ENCODE data around the gene SMYD5.
A peak's percentile ranks its signal among the peaks of the same experiment; 100 is the strongest.

Gene SMYD5

GRCh38 chr2:73208258-73208657, 5.8 kb upstream of the SMYD5 start:
- DNase-seq, result no peak

DNA sequence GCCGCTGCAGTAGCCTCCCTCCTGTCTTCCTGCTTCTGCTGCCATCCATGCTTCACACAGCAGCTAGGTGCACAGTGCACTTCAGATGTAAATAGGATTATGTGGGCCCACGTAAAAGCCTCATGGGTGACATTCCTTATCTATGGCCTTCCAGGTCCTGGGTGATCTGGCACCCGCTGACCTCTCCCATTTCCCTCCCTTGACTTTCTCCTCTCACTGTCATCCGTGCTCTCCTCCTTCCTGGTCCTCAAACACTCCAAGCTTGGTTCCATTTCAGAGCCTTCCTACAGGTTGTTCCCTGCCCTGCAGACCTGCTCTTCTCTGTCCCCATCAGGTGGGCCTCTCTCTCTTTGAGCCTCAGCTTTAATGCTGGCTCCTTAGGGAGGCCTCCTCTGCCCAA, 4.0 kb upstream of the SMYD5 start:
- no peak for DNase-seq

DNA sequence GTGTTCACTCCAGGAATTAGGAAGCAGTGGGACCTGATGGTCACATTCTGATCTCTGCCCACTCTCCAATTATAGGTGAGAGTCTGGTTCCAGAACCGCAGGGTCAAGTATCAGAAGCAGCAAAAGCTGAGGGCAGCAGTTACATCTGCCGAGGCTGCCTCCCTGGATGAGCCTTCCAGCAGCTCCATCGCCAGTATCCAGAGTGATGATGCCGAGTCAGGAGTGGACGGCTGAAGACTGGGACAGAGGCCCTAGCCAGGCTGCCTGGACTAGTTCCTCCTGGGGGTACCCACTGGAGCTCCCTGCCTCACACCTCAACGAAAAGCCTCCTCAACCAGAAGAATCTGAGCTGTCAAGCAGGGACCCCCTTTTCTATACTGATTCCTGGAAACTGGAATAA, 3.3 kb upstream of the SMYD5 start:
- DNase-seq, result no peak

GRCh38 chr2:73212098-73212447, 2.0 kb upstream of the SMYD5 start:
- no peak for DNase-seq

- DNase-seq, result peak; percentile 76
These were observed 1.4 kb upstream of the SMYD5 start for GRCh38 chr2:73212448-73213176.

GRCh38 chr2:73215254-73215653, 1.2 kb downstream of the SMYD5 start:
- DNase-seq, result no peak

DNA sequence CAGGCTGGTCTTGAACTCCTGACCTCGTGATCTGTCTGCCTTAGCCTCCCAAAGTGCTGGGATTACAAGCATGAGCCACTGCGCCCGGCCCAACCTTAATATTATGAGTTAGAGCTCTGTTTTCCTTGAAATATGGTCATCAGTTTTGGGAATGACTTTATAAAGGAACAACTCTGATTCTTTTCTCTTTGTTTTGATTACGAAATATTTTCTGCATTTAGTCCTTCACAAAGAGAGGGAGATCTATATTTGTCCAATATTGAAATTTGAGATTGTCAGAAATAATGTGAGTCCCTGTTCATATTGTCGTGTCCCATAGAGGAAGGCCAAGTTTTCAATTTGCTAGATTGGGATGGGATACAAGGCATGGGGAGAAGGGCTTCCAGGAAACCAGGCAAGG, 3.1 kb downstream of the SMYD5 start:
- no peak for DNase-seq

DNA sequence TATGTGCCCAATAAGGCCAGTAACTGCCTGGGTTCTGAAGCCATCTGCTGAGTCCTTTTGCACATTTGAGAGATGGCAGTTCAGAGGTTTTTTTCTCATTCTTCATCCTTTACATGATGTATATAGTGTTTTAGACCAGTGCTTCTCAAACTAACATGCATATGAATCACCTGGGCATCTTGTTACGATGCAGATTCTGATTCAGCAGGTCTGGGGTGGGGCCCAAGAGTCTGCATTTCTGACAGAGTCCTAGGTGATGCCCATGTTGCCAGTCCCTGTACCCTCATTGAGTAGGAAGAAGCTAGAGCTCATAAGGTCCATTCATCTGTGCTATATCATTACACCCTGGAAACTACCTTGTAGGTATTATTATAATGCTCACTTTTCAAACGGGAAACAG, 3.8 kb downstream of the SMYD5 start:
- DNase-seq, result no peak

DNA sequence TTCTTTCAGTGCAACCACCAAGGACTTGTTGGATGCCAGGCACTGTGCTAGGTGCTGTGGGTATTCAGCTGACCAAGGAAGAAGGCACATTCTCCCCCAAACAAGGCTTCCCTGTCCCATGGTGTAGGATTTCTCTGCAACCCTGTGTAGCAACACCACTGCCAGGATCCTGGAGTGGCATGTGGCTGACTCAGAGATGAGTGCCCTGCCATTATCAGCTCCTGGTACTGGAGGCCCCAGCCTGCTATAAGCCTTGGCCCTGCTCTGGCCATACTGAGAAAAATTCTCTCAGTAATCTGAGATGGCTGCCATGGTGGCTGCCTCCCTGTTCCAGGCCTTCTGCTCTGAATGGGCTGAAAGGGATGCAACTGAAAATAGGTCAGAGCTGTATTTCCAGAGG, 4.3 kb downstream of the SMYD5 start:
- DNase-seq, result no peak

GRCh38 chr2:73223821-73224220, 9.8 kb downstream of the SMYD5 start:
- no peak for DNase-seq

DNA sequence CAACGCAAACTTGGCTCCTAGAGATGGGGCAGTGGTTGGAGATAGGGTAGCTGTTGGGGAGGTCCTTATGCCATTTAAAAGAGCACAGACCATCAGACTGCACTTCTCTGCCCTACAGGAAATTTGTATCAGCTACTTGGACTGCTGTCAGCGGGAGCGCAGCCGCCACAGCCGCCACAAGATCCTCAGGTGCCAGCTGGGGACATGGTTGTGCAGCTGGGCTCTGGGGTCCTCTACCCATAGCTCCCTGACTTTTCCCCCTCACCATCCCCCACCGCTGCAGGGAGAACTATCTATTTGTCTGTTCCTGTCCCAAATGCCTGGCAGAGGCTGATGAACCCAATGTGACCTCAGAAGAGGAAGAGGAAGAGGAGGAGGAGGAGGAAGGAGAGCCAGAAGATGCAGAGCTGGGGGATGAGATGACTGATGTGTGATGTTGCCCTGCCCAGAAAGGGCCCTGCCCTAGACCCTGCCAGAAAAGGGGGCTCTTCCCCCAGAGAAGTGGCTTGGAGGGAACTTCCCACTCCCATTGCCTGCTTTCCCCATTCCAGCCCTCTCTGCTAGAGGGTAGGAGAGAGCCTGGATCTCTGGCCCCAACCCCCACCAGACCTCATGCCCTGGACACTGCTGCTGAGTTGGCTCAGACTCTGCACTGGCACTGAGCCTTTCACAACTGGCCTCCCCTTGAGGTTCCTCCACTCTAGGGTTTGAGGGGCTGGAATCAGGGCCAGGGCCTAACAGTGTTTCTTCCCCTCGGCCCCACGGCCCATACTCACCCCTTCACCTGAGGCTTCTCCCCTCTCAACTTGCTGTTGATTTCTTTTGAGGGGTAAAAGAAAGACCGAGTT, 11.7 kb downstream of the SMYD5 start:
- no peak for DNase-seq

GRCh38 chr2:73227086-73227485, 13.0 kb downstream of the SMYD5 start:
- no peak for DNase-seq

- DNase-seq, result no peak
These were observed 14.6 kb downstream of the SMYD5 start for GRCh38 chr2:73228631-73229030.

DNA sequence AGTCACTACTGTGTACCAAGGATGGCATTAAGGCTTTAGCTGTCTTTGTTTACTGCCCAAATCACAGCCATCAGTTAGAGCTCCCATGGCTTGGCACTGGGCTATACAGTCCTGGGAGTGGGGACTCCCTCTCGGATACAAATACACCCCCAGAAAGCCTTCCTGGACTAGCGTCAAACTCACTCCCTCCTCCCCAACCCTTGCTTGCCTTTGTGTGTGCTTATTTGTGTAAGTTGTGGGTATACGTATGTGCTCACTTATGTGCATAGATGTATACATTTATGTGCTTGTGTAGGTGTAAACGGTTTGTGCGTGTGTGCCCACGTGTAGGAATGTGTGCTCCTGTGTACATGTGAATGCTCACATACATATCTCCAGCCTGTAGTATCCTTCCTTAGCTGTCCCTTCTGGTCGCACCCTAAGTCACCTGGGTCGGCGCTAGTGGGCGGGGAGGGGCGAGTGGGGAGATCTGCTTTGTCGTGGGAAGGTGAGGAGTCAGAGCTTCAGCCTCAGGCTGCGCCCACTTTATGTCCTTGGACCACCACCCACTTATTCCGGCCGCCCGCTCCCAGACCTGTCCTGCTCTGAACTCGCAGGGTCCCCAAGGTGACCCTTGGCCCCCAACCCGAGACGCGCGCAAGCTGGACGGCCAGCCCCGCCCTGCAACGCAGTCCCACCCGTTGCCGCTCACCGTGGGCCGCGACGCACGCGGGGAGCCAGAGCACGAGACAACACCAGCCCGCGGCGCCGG, 18.5 kb downstream of the SMYD5 start:
- peak; percentile 24 for DNase-seq

DNA sequence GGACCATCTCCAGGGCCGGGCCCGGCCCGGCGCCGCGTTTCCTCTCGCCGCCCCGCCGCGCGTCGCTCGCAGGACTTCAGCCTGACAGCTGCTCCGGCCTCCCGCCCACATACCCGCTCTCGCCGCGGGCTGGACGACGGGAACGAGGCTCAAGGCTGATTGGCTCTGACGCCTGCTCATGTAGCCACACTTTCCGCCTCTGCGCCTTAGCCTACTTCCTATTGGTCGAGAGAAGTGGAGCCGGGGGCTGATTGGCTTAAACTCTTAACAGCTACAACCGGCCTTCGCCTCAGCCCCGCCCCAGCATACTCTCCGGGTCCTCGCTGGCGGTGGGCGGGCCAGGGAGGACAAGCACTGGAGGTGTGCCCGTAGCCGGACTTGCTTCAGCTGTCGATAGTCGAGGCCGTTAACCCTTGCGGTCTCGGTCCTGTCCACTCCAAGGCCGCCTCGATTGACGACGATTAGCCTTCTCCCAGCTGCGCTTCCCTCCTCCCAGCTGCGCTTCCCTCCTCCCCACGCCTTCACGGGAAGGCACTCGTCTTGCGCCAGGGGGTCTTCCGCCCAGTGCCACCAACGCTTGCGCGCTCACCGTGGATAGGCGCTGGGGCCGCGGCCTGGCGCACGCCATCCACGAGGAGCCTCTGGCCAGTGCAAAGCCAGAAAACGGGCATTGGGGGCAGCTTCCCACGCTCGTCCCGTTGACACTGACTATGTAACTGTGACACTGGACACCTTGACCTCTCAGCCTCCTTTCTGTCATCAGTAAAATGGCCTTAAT, 19.3 kb downstream of the SMYD5 start, which contains the start of gene PRADC1:
PRADC1 (minus strand) TSS at position 86 of the 778 bp plus-strand sequence; CDS start at position 7, 79 bp downstream.
- DNase-seq, result peak; percentile 98

DNA sequence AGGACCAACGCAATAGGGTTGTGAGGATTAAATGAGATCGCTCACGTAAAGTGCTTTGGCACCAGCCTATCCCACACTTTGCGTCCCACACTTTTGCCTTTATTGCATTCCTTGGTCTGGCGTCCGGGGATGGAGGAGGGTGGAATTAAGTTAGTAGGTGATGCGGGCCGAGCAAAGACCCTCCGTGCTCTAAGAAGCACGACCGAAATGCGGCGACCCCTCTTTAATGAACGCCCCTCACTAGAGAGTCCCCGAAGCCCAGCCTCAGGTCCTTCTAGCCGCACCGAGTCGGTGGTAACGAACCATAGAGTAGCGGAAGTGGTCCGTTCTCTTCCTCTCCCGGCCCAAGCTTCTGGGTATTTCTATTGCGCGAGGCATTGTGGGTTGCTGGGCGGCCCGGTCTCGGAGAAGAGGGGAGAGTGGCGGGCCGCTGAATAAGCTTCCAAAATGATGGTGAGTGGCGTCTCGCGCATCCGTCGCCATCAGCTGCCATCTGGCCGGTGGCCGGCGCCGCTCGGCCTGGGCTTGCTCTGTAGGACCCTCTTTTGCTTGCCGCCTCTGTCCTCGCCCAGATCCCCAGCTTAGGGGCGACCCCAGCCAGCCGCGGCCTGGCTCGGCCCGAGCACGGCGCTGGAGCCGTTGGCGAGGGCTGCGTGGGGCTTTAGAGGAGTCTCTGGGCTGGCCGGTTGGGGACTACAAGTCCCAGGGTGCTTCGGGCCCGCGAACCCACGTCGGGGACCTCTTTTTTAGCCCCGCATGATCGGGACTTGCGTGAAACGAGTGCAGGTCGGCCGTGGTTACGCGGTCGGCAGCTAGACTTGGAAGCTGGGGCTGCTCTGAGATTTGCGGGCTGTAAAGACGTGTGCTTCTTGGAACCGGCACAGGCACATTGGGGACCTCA, 20.1 kb downstream of the SMYD5 start, which contains the start of gene CCT7:
CCT7 (plus strand) TSS at position 377 of the 901 bp plus-strand sequence; CDS start at position 448, 71 bp downstream.
- peak; percentile 94 for DNase-seq

- DNase-seq, result peak; percentile 21
These were observed 21.4 kb downstream of the SMYD5 start for GRCh38 chr2:73235315-73236028.

GRCh38 chr2:73237168-73237567, 23.1 kb downstream of the SMYD5 start:
- DNase-seq, result no peak

DNA sequence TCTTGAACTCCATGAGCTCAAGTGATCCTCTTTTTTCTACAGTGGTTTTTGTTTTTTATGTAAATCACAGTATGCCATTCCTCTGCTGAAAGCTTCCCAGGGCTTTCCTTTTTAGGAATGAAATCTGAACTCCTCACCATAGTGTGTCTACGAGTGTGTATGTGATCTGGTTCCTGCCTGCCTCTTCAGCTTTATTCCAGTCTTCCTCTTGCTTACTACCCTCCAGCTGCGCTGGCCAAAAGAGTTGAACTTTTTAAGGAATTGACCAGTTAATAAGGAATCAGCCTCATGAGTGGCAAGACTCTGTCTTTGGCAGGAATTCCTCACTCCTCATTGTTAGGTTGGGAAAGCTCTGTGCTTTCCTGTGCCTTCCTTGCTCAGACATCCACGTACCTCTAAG, 24.1 kb downstream of the SMYD5 start:
- DNase-seq, result no peak

DNA sequence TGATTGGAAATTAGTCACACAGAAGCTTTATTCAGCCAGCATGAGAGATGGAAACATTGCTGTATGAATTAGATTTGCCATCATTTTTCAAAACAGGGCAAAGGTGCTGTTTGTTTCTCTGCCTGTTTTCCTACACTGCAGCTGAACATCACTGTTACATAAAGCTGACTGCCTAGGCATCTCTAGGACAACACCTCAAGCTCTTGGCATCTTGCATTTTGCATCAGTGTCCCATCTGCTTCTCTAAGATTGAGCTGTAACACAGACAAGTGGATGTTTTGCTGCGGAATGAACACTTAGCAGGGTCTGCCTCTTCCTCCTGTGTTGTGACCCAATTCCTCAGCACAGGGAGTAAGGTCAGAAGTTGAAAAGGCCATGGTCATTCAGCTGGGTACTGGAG, 24.9 kb downstream of the SMYD5 start:
- DNase-seq, result no peak

- no peak for DNase-seq
These were observed 25.7 kb downstream of the SMYD5 start for GRCh38 chr2:73239776-73240175.

Data from CD4-positive, alpha-beta T cell treated with Interleukin-17A for 1 hour (primary cell).